Measurements from ENCODE around the gene HIVEP3.

Gene HIVEP3

DNA sequence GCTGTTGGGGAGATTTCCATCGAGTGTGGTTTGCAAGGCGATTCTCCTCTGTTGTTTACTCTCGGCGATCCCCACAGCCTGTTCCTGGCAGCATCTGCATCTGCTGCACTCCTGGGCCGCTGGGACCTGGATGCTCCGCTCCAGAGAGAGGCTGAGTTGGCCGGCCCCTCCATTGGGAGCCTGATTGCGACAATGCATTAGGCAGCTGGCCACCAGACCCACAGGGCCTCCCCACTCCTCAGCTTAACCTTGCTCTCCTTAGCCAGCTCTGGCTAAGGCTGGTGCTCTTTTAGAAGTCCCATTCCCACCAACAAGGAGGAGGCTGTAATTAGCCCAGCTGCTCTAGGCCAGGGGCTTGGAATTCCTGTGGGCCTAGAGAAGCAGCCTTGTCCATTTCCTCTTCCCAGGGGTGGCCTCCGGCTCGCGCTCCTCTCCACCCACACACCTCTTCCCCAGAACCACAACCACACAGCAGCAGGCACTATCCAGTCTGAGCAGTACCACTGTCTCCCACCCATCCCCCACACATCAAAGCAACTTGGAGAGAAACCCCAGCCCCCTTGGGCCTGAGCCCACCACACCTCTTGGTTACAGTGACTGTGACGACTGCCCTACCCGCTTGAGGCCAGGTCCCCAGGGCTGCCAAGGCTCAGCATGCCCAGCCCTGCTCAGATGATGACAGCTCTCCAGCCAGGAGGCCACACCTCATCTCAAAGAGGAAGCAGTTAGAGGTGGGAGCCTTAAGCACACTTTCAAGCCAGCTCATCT lies 240.4 kb downstream of the HIVEP3 start:
- TF ChIP-seq, protein P1, sequence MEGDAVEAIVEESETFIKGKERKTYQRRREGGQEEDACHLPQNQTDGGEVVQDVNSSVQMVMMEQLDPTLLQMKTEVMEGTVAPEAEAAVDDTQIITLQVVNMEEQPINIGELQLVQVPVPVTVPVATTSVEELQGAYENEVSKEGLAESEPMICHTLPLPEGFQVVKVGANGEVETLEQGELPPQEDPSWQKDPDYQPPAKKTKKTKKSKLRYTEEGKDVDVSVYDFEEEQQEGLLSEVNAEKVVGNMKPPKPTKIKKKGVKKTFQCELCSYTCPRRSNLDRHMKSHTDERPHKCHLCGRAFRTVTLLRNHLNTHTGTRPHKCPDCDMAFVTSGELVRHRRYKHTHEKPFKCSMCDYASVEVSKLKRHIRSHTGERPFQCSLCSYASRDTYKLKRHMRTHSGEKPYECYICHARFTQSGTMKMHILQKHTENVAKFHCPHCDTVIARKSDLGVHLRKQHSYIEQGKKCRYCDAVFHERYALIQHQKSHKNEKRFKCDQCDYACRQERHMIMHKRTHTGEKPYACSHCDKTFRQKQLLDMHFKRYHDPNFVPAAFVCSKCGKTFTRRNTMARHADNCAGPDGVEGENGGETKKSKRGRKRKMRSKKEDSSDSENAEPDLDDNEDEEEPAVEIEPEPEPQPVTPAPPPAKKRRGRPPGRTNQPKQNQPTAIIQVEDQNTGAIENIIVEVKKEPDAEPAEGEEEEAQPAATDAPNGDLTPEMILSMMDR (IDR thresholded peaks at IDR 0.05; ENCODE audit: unreplicated experiment in 3 of 3): no peak
- peaks cover 28% of the 10 kb centered on the region for H3K27me3 Mint-ChIP-seq (ENCODE audit: low read depth)

DNA sequence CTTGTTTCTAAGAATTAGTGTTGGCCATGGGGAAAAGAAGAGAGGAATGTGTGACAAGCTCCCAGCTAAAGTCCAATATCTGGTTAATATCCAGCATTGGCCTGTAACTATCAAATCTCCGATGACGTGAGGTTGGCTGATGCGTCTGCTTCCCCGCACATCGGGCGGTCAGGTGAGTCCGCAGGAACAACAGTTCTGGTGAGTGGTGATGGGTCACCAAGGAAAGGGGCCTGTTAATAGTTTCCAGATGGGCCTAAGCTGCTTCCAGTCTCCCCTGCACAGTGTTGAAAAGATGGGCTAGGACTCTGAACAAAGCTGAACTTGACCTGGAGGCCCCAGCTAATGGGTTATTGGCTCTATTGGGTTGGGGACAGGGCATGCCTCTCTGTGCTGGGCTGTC lies 241.1 kb downstream of the HIVEP3 start:
- Mint-ChIP-seq H3K36me3 (ENCODE audit: low read depth) (no peaks in the 10 kb centered on the region), H3K27me3 (ENCODE audit: low read depth) (peaks cover 24% of the 10 kb centered on the region), H3K4me1 (peaks cover 61% of the 10 kb centered on the region), H3K27ac (peak overlapping the region; percentile 6 to 41 (median 33)), H3K4me3 (peak overlapping the region in 1 of 3 experiments; percentile 18), H3K9me3 (no peaks in the 10 kb centered on the region)
- TF ChIP-seq, protein P1 (IDR thresholded peaks at IDR 0.05; ENCODE audit: unreplicated experiment in 3 of 3): no peak

More for the DNA sequence above, 240.4 kb downstream of the HIVEP3 start:
- Mint-ChIP-seq H3K4me1 (peaks cover 54% of the 10 kb centered on the region), H3K9me3 (no peaks in the 10 kb centered on the region), H3K27ac (peak overlapping the region; percentile 6 to 41 (median 38)), H3K36me3 (ENCODE audit: low read depth) (no peaks in the 10 kb centered on the region), H3K4me3 (peak overlapping the region in 1 of 3 experiments; percentile 18)

GRCh38 chr1:41675401-41675800 lies 243.3 kb downstream of the HIVEP3 start:
- H3K9me3 Mint-ChIP-seq: no peaks in the 10 kb centered on the region
- TF ChIP-seq, protein P1 (IDR thresholded peaks at IDR 0.05; ENCODE audit: unreplicated experiment in 3 of 3): no peak
- H3K27ac Mint-ChIP-seq: no peak overlapping the region

GRCh38 chr1:41674522-41674921 lies 244.2 kb downstream of the HIVEP3 start:
- Mint-ChIP-seq H3K27me3 (ENCODE audit: low read depth) (peaks cover 27% of the 10 kb centered on the region), H3K4me3 (no peak overlapping the region), H3K9me3 (no peaks in the 10 kb centered on the region), H3K27ac (peak overlapping the region in 1 of 3 experiments; percentile 35), H3K4me1 (peaks cover 73% of the 10 kb centered on the region), H3K36me3 (ENCODE audit: low read depth) (no peaks in the 10 kb centered on the region)
- TF ChIP-seq, protein P1 (IDR thresholded peaks at IDR 0.05; ENCODE audit: unreplicated experiment in 3 of 3): no peak

More at GRCh38 chr1:41675401-41675800, 243.3 kb downstream of the HIVEP3 start:
- peaks cover 67% of the 10 kb centered on the region for H3K4me1 Mint-ChIP-seq
- H3K27me3 Mint-ChIP-seq (ENCODE audit: low read depth): peaks cover 23% of the 10 kb centered on the region
- no peaks in the 10 kb centered on the region for H3K36me3 Mint-ChIP-seq (ENCODE audit: low read depth)
- H3K4me3 Mint-ChIP-seq: no peak overlapping the region

DNA sequence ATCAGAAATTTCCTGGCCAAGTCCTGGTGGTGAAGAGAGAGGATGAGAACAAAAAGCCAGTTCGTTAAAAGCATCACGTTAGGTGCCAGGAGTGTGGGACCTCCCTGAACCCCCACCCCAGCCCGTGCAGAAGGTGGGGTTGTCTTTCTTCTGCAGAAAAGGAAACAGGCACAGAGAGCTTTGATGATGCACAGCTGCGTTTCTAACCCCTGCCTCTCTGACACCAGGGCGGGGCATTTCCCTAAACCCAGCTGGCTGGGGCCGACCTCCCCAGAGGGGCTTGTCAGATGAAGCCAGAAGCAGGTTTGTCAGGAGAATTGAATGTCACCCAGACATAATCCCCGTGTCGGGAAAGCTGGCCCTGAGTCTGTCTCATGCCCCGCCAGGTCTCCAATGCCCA lies 244.9 kb downstream of the HIVEP3 start:
- Mint-ChIP-seq H3K9me3 (no peaks in the 10 kb centered on the region), H3K27me3 (ENCODE audit: low read depth) (peaks cover 30% of the 10 kb centered on the region), H3K36me3 (ENCODE audit: low read depth) (no peaks in the 10 kb centered on the region), H3K27ac (peak overlapping the region; percentile 33 to 75 (median 49)), H3K4me1 (peaks cover 79% of the 10 kb centered on the region), H3K4me3 (no peak overlapping the region)
- TF ChIP-seq, protein P1 (IDR thresholded peaks at IDR 0.05; ENCODE audit: unreplicated experiment in 3 of 3): no peak

DNA sequence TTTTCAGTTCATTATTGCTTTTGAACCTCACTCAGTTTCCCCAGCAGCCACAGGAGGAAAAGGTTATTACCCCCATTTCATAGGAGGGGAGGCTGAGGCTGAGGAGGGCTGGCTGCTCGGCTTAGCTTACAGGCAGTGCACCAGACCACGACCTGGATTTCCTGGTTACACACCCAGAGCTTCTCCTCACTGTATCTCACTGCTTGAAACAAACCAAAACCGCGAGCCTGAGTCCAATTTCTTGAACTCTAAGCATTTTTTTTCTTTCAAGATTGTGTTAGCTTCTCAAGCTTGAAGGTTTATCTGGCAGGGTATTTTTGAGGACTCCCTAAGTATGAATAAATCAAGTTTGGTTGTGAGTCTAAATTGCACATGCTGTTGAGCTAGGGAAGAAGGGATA lies 245.3 kb downstream of the HIVEP3 start:
- no peaks in the 10 kb centered on the region for H3K9me3 Mint-ChIP-seq
- H3K27me3 Mint-ChIP-seq (ENCODE audit: low read depth): peaks cover 30% of the 10 kb centered on the region
- peaks cover 80% of the 10 kb centered on the region for H3K4me1 Mint-ChIP-seq
- H3K4me3 Mint-ChIP-seq: no peak overlapping the region
- H3K27ac Mint-ChIP-seq: peak overlapping the region; percentile 33 to 86 (median 54)
- H3K36me3 Mint-ChIP-seq (ENCODE audit: low read depth): no peaks in the 10 kb centered on the region
- TF ChIP-seq, protein P1 (IDR thresholded peaks at IDR 0.05; ENCODE audit: unreplicated experiment in 3 of 3): no peak

All from nephron (organoid).